HUDEP-2 (cell line): ENCODE results near the gene PRKN.
"Not testable (repeated sequence)": the region's sequence is repeated elsewhere in the genome, so short reads cannot be mapped to it uniquely, and the experiment has no call there.

Experiments used
- DNase-seq, 76 experiments: peaks; one replicate each; lab custom pipeline; 2025; ENCODE audit not compliant: unreplicated experiment in 76 of 76; lab: John Stamatoyannopoulos, UW

PRKN gene

GRCh38 chr6:161360520-161360919, 1367.0 kb downstream of the PRKN start:
- DNase-seq, result no peak

GRCh38 chr6:161359618-161359945, 1368.0 kb downstream of the PRKN start:
- no peak for DNase-seq

GRCh38 chr6:161356167-161356854, 1371.3 kb downstream of the PRKN start:
- DNase-seq, result no peak

GRCh38 chr6:161355696-161356095, 1371.9 kb downstream of the PRKN start:
- DNase-seq, result no peak

GRCh38 chr6:161354956-161355355, 1372.6 kb downstream of the PRKN start:
- no peak for DNase-seq

- DNase-seq, result no peak
Observed at GRCh38 chr6:161354276-161354840, 1373.2 kb downstream of the PRKN start.

GRCh38 chr6:161353208-161353613, 1374.4 kb downstream of the PRKN start:
- DNase-seq, result no peak

GRCh38 chr6:161351858-161352257, 1375.7 kb downstream of the PRKN start:
- DNase-seq, result no peak

- DNase-seq, result no peak
Observed at GRCh38 chr6:161349886-161350285, 1377.7 kb downstream of the PRKN start.

GRCh38 chr6:161348628-161348994, 1379.0 kb downstream of the PRKN start:
- no peak for DNase-seq

GRCh38 chr6:161347988-161348627, 1379.5 kb downstream of the PRKN start:
- DNase-seq, result no peak

- DNase-seq, result no peak
Observed at GRCh38 chr6:161347125-161347524, 1380.4 kb downstream of the PRKN start.

GRCh38 chr6:161346717-161347116, 1380.8 kb downstream of the PRKN start:
- DNase-seq, result no peak

- no peak for DNase-seq
Observed at GRCh38 chr6:161344626-161345025, 1382.9 kb downstream of the PRKN start.

GRCh38 chr6:161342039-161342438, 1385.5 kb downstream of the PRKN start:
- DNase-seq, result no peak

GRCh38 chr6:161341638-161342037, 1385.9 kb downstream of the PRKN start:
- no peak for DNase-seq

- no peak for DNase-seq
Observed at GRCh38 chr6:161338015-161338414, 1389.6 kb downstream of the PRKN start.

GRCh38 chr6:161336479-161336878, 1391.1 kb downstream of the PRKN start:
- DNase-seq, result no peak

- DNase-seq, result no peak
Observed at GRCh38 chr6:161333410-161333809, 1394.2 kb downstream of the PRKN start.

- DNase-seq, result not testable (repeated sequence)
Observed at GRCh38 chr6:161331402-161332081, 1396.0 kb downstream of the PRKN start.

- no peak for DNase-seq
Observed at GRCh38 chr6:161327360-161327953, 1400.1 kb downstream of the PRKN start.
